ENCODE measurements around the gene HOGA1. TPM values are rescaled to one million over a fixed set of nuclear protein-coding genes. Genes with fewer than 3 reads are reported as not detected.

HOGA1 gene
- total and polyA plus RNA-seq, 4 donors: 21.7 to 31.4 (median 22.8) TPM

GRCh38 chr10:97583476-97583875 lies 713 bp upstream of the HOGA1 start:
- no peak for TF ChIP-seq ZBTB33 (IDR thresholded peaks at IDR 0.05)
- Histone ChIP-seq H3K27me3 (ENCODE audit: control insufficient read depth in 4 of 4, insufficient read depth in 4 of 4, low read length in 3 of 4) (no peaks in the 10 kb centered on the region), H3K9ac (ENCODE audit: low read depth in 1 of 2, low read length in 2 of 2) (peak overlapping the region in 1 of 2 donors; percentile 50), H3K9me3 (ENCODE audit: control insufficient read depth in 4 of 4, low read length in 3 of 4) (no peaks in the 10 kb centered on the region), H3K4me1 (ENCODE audit: control insufficient read depth in 4 of 4, insufficient read depth in 4 of 4, low read length in 3 of 4) (peaks cover 3 to 45% (median 30%) of the 10 kb centered on the region in 4 donors), H3K4me3 (ENCODE audit: low read depth in 1 of 3, low read length in 3 of 3) (no peak overlapping the region), H3K27ac (ENCODE audit: low read depth in 1 of 2, low read length in 2 of 2) (peak overlapping the region; percentile 87 to 89), H3K36me3 (ENCODE audit: control insufficient read depth in 4 of 4, insufficient read depth in 3 of 4, low read depth in 1 of 4, low read length in 3 of 4) (no peaks in the 10 kb centered on the region)
- no peak for DNase-seq (ENCODE audit: low spot score)
- 95% methylated on average over 13 of the region's 13 CpGs for WGBS

- H3K27ac ChIP-seq (ENCODE audit: low read depth in 1 of 2, low read length in 2 of 2): peak overlapping the region; percentile 87 to 89
- no peaks in the 10 kb centered on the region for H3K36me3 ChIP-seq (ENCODE audit: control insufficient read depth in 4 of 4, insufficient read depth in 3 of 4, low read depth in 1 of 4, low read length in 3 of 4)
- no peaks in the 10 kb centered on the region for H3K9me3 ChIP-seq (ENCODE audit: control insufficient read depth in 4 of 4, low read length in 3 of 4)
- H3K9ac ChIP-seq (ENCODE audit: low read depth in 1 of 2, low read length in 2 of 2): peak overlapping the region in 1 of 2 donors; percentile 78
- TF ChIP-seq JUND (IDR thresholded peaks at IDR 0.05): no peak
- TF ChIP-seq EGR1 (IDR thresholded peaks at IDR 0.05; ENCODE audit: low read depth in 2 of 2): no peak
- no peak for TF ChIP-seq TAF1 (conservative IDR thresholded peaks at IDR 0.05)
- no peak for TF ChIP-seq HNF4G (IDR thresholded peaks at IDR 0.05)
- TF ChIP-seq NR2F2 (IDR thresholded peaks at IDR 0.05): peak; percentile 39
- peak; percentile 45 to 74 for TF ChIP-seq RXRA (IDR thresholded peaks at IDR 0.05)
- no peak for TF ChIP-seq REST (IDR thresholded peaks at IDR 0.05)
- no peak for TF ChIP-seq GABPA (IDR thresholded peaks at IDR 0.05 in 1 of 2, conservative IDR thresholded peaks at IDR 0.05 in 1 of 2)
- peak; percentile 58 for TF ChIP-seq YY1 (IDR thresholded peaks at IDR 0.05)
- TF ChIP-seq FOXA1 (IDR thresholded peaks at IDR 0.05): no peak
- peak; percentile 20 for TF ChIP-seq SP1 (IDR thresholded peaks at IDR 0.05)
- no peak for TF ChIP-seq ATF3 (IDR thresholded peaks at IDR 0.05)
- no peak for TF ChIP-seq RAD21 (IDR thresholded peaks at IDR 0.05)
- TF ChIP-seq MAX (IDR thresholded peaks at IDR 0.05): peak; percentile 90
- peak in 1 of 2 donors; percentile 54 for TF ChIP-seq HNF4A (conservative IDR thresholded peaks at IDR 0.05)
- no peak for TF ChIP-seq ZBTB33 (IDR thresholded peaks at IDR 0.05)
- H3K4me3 ChIP-seq (ENCODE audit: low read depth in 1 of 3, low read length in 3 of 3): peak overlapping the region; percentile 16 to 56 (median 33)
- 41% methylated on average over 5 of the region's 5 CpGs for WGBS
- no peak for DNase-seq (ENCODE audit: low spot score)
- H3K4me1 ChIP-seq (ENCODE audit: control insufficient read depth in 4 of 4, insufficient read depth in 4 of 4, low read length in 3 of 4): peaks cover 7 to 52% (median 35%) of the 10 kb centered on the region in 4 donors
- no peaks in the 10 kb centered on the region for H3K27me3 ChIP-seq (ENCODE audit: control insufficient read depth in 4 of 4, insufficient read depth in 4 of 4, low read length in 3 of 4)
These were observed 729 bp downstream of the HOGA1 start for GRCh38 chr10:97584798-97585438.

Data from liver (tissue), 9 donors.